Measurements from ENCODE around the gene PDXDC1. TPM values are rescaled to one million over a fixed set of nuclear protein-coding genes. Genes with fewer than 3 reads are reported as not detected.

The PDXDC1 gene
- total and polyA plus RNA-seq, 2 donors (not counting 1 experiment from before 2014, with no cell fraction given): 48.1 to 103 TPM

Small RNAs within 50 kb of the gene (small RNA-seq; reads per million reads assigned to genes)
- gene AC138932.4 (ENCODE audit: insufficient read length, low read depth, low replicate concordance) (not detected), gene MIR1972-1 (ENCODE audit: insufficient read length, low read depth, low replicate concordance) (not detected), gene MIR3180-4 (ENCODE audit: insufficient read length, low read depth, low replicate concordance) (not detected), gene MIR6511A1 (ENCODE audit: insufficient read length, low read depth, low replicate concordance) (not detected), gene MIR6770-1 (ENCODE audit: insufficient read length, low read depth, low replicate concordance) (not detected), gene RF00019 (ENCODE audit: insufficient read length, low read depth, low replicate concordance) (not detected)

Other genes with a start within 250 kb of the PDXDC1 start
- 4.9 and 5.1 TPM in 2 replicates for gene NPIPA2, start 232.5 kb upstream of the PDXDC1 start, total RNA-seq
- 1.5 and 3.9 TPM in 2 replicates for gene NPIPA2, start 232.5 kb upstream of the PDXDC1 start, polyA plus RNA-seq
- 39.7 and 42.5 TPM in 2 replicates for gene NOMO1, start 141.3 kb upstream of the PDXDC1 start, total RNA-seq
- 28.0 and 29.3 TPM in 2 replicates for gene NOMO1, start 141.3 kb upstream of the PDXDC1 start, polyA plus RNA-seq
- 170 and 171 TPM in 2 replicates for gene NPIPA1, start 37.6 kb upstream of the PDXDC1 start, total RNA-seq
- 97.9 and 140 TPM in 2 replicates for gene NPIPA1, start 37.6 kb upstream of the PDXDC1 start, polyA plus RNA-seq
- gene NTAN1, start 81.0 kb downstream of the PDXDC1 start, total RNA-seq: 28.2 and 36.1 TPM in 2 replicates
- gene NTAN1, start 81.0 kb downstream of the PDXDC1 start, polyA plus RNA-seq: 38.0 TPM in 2 replicates
- 34.6 TPM in 2 replicates for gene RRN3, start 119.2 kb downstream of the PDXDC1 start, total RNA-seq
- gene RRN3, start 119.2 kb downstream of the PDXDC1 start, polyA plus RNA-seq: 11.7 and 26.4 TPM in 2 replicates

All from B cell (primary cell).